Neural progenitor cell (in vitro differentiated cells): Measurements from ENCODE around the gene NHSL1.

Source experiments
- EZH2 ChIP-seq: fragments of 200-600 bp; sonication (generic); IDR thresholded peaks from 2 replicates; pipeline ENCODE4 v1.6.1; 2017; ENCODE audit warnings: antibody characterized with exemption, mild to moderate bottlenecking, moderate library complexity
- TF ChIP-seq, protein P1 (sequence below): fragments of 200-600 bp; sonication (generic); IDR thresholded peaks from 2 replicates; pipeline ENCODE4 v1.5.1; 2017; ENCODE audit warnings: antibody characterized with exemption, mild to moderate bottlenecking

DNA sequence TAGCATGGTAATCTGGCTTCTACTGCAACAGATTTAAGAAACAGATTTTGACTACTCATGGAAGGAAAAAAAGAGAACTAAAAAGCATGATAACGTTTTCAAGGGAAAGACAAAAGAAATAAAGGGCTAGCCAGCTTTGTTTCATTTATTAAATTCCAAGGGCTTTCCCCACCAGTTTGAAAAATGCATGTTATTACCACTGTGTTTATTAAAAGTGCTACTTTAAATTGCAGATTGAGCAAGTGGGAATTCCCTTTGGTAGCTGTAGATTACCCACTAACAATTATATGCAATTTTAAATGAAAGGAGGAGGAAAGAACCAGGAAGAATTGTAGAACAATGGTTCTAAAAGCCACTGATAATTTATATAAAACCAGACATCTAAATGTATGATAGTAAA is 40.6 kb upstream of the NHSL1 start:
- TF ChIP-seq, protein P1, sequence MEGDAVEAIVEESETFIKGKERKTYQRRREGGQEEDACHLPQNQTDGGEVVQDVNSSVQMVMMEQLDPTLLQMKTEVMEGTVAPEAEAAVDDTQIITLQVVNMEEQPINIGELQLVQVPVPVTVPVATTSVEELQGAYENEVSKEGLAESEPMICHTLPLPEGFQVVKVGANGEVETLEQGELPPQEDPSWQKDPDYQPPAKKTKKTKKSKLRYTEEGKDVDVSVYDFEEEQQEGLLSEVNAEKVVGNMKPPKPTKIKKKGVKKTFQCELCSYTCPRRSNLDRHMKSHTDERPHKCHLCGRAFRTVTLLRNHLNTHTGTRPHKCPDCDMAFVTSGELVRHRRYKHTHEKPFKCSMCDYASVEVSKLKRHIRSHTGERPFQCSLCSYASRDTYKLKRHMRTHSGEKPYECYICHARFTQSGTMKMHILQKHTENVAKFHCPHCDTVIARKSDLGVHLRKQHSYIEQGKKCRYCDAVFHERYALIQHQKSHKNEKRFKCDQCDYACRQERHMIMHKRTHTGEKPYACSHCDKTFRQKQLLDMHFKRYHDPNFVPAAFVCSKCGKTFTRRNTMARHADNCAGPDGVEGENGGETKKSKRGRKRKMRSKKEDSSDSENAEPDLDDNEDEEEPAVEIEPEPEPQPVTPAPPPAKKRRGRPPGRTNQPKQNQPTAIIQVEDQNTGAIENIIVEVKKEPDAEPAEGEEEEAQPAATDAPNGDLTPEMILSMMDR, result no peak
- no peak for TF ChIP-seq EZH2
